Testis (tissue), 2 donors: ENCODE measurements around the gene ANHX.

Experiments used
- POLR2A ChIP-seq: fragments of 450-650 bp; IDR thresholded peaks from one replicate; pipeline ENCODE4 v1.6.1; 2017; ENCODE audit warnings: antibody characterized with exemption, mild to moderate bottlenecking, moderate library complexity
- TF ChIP-seq, protein P1 (sequence below), 3 experiments: fragments of 450-650 bp in 2 of 3; fragments of 200-600 bp in 1 of 3; sonication (generic) in 1 of 3; IDR thresholded peaks; one replicate each; pipeline ENCODE4 v1.5.1; 2016 to 2019; ENCODE audit warnings: antibody characterized with exemption in 3 of 3, mild to moderate bottlenecking in 2 of 3, moderate library complexity in 1 of 3

DNA sequence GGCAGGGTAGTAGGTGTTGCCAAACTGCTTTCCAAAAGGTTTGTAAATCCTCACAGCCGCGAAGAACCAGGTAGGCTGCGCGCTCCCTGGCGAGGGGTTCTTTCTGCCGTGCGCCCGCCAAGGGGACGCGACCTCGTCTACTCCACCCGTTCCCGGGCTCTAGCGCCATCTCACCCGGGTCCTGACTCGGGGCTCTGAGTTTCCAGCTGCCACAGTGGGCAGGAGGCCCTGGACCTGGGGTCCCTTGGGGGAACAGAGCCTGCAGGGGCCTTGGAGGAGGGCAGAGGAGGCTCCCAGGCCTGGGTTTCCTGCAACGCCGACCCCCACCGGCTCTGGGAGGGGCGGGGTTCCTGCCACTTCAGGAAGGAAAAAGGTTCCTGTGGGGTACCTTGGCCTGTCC is 706 bp downstream of the ANHX start:
- TF ChIP-seq POLR2A, result no peak
- TF ChIP-seq, protein P1, sequence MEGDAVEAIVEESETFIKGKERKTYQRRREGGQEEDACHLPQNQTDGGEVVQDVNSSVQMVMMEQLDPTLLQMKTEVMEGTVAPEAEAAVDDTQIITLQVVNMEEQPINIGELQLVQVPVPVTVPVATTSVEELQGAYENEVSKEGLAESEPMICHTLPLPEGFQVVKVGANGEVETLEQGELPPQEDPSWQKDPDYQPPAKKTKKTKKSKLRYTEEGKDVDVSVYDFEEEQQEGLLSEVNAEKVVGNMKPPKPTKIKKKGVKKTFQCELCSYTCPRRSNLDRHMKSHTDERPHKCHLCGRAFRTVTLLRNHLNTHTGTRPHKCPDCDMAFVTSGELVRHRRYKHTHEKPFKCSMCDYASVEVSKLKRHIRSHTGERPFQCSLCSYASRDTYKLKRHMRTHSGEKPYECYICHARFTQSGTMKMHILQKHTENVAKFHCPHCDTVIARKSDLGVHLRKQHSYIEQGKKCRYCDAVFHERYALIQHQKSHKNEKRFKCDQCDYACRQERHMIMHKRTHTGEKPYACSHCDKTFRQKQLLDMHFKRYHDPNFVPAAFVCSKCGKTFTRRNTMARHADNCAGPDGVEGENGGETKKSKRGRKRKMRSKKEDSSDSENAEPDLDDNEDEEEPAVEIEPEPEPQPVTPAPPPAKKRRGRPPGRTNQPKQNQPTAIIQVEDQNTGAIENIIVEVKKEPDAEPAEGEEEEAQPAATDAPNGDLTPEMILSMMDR (IDR thresholded peaks at IDR 0.05), result no peak
